Astrocyte of the spinal cord (primary cell): Measurements from ENCODE around the gene PIGW.

ENCODE experiments used
- DNase-seq: peaks from one replicate; pipeline ENCODE4 v3.0.0; 2011; ENCODE audit warnings: low read depth, low spot score
- H3K4me3 ChIP-seq: 2 replicates; pipeline ENCODE4 v1.5.1; 2011; ENCODE audit warnings: low read depth, mild to moderate bottlenecking, low read length, moderate library complexity
- in situ Hi-C: cut with HindIII; loops from 2 replicates; pipeline ENCODE4 v1.10.0; 2017; ENCODE audit warnings: low sequenced_read_pairs
- TF ChIP-seq, protein P1 (sequence below): IDR thresholded peaks from 2 replicates; pipeline ENCODE4 v1.5.1; 2012; ENCODE audit warnings: low read depth, mild to moderate bottlenecking, low read length, inconsistent platforms

The PIGW gene

DNA sequence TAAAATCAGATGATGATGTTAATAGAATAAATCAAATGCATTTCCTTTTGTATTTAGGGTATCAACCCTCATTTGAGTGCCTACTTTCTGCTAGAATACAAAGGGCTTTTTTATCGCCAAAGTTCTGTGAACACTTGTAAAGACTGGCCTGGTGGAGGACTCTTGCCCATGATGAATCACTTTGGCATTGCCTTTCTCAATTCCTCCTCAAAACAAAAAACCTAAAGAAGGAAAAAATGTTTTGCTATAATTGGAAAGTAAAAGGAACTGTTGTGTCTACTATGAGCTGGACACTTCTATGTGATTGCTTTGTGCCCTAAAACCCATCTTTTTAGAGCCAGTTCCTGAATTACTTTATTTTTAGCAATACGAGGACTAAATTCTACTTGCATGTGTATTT, 43.9 kb downstream of the PIGW start:
- H3K4me3 ChIP-seq: no peak overlapping the region
- in situ Hi-C loops: no loop called here
- TF ChIP-seq, protein P1, sequence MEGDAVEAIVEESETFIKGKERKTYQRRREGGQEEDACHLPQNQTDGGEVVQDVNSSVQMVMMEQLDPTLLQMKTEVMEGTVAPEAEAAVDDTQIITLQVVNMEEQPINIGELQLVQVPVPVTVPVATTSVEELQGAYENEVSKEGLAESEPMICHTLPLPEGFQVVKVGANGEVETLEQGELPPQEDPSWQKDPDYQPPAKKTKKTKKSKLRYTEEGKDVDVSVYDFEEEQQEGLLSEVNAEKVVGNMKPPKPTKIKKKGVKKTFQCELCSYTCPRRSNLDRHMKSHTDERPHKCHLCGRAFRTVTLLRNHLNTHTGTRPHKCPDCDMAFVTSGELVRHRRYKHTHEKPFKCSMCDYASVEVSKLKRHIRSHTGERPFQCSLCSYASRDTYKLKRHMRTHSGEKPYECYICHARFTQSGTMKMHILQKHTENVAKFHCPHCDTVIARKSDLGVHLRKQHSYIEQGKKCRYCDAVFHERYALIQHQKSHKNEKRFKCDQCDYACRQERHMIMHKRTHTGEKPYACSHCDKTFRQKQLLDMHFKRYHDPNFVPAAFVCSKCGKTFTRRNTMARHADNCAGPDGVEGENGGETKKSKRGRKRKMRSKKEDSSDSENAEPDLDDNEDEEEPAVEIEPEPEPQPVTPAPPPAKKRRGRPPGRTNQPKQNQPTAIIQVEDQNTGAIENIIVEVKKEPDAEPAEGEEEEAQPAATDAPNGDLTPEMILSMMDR: no peak
- DNase-seq: no peak

DNA sequence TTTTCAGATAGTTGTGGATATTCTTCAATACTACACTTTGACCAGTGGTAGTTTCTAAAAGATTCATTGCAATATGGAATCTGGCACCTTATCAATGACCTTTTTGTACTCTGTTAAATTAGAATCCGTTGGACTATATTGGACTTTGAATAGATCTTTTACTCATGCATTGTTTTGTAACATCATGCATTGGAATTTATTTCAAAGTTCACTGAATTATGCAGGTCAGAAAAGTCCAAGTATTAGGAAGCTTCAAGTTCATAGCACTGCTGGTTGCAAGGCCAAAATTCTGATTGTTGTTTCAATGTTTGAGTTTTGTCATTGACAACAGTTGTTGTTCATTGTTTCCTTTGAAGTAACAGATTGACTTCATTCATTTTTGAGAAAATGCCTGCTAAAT, 49.0 kb downstream of the PIGW start:
- TF ChIP-seq, protein P1: no peak
- DNase-seq: no peak
- in situ Hi-C loops: no loop called here

DNA sequence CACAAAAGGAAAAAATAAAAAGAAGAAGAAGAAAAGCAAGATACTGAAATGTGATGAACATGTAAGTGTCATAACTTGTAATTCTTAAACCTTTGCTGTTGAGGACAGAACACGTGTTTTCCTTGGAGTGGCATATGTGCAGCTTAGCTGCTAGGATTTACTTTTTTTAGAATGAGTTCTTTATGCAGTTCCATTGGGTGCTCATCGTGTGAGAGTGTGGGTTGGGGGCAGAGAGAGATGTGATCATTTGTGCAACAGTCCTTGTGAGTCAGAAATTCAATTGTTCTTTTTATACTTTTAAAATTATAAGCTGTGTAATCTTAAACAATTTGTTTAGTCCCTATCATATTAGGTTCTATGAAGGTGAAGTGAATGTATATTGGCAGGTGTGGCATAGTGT, 51.4 kb downstream of the PIGW start:
- in situ Hi-C loops: no loop called here

More for the DNA sequence above, 49.0 kb downstream of the PIGW start:
- no peak overlapping the region for H3K4me3 ChIP-seq

More for the DNA sequence above, 51.4 kb downstream of the PIGW start:
- no peak for DNase-seq
- TF ChIP-seq, protein P1: no peak
- no peak overlapping the region for H3K4me3 ChIP-seq
